HG03025 (cell line): ENCODE results near the gene SMARCD3.

ENCODE experiments used
- ATAC-seq: cut with Tn5 transposase; IDR thresholded peaks from one replicate; pipeline ENCODE4 v1.9.1; 2021; ENCODE audit warnings: mild to moderate bottlenecking, moderate library complexity; ENCODE audit not compliant: unreplicated experiment, low FRiP score

Gene SMARCD3

GRCh38 chr7:151238924-151239836 is 9.3 kb downstream of the SMARCD3 start:
- no peak for ATAC-seq

GRCh38 chr7:151238190-151238810 is 10.2 kb downstream of the SMARCD3 start:
- no peak for ATAC-seq

GRCh38 chr7:151237244-151238189 is 11.0 kb downstream of the SMARCD3 start:
- ATAC-seq, result no peak

GRCh38 chr7:151236406-151236805 is 12.1 kb downstream of the SMARCD3 start:
- no peak for ATAC-seq

- ATAC-seq, result no peak
These were observed 13.3 kb downstream of the SMARCD3 start for GRCh38 chr7:151235091-151235787.

GRCh38 chr7:151233804-151234203 is 14.7 kb downstream of the SMARCD3 start:
- ATAC-seq, result no peak

GRCh38 chr7:151232917-151233701 is 15.4 kb downstream of the SMARCD3 start:
- no peak for ATAC-seq

GRCh38 chr7:151232091-151232916 is 16.2 kb downstream of the SMARCD3 start, which contains the start of gene CHPF2:
Gene CHPF2, plus strand, starts transcription at chr7:151232483. Its CDS starts 1,529 bp downstream, at chr7:151234012.
- peak; percentile 97 for ATAC-seq

GRCh38 chr7:151231080-151231479 is 17.4 kb downstream of the SMARCD3 start:
- no peak for ATAC-seq

GRCh38 chr7:151229249-151229648 is 19.2 kb downstream of the SMARCD3 start:
- ATAC-seq, result no peak

GRCh38 chr7:151228024-151228866 is 20.2 kb downstream of the SMARCD3 start:
- no peak for ATAC-seq

GRCh38 chr7:151226875-151227782 is 21.4 kb downstream of the SMARCD3 start, which contains the start of gene ABCF2:
Gene ABCF2, minus strand, starts transcription at chr7:151227205. Its CDS starts 747 bp downstream, at chr7:151226458.
- ATAC-seq, result peak; percentile 99

- no peak for ATAC-seq
These were observed 22.0 kb downstream of the SMARCD3 start for GRCh38 chr7:151226560-151226874.

- no peak for ATAC-seq
These were observed 22.5 kb downstream of the SMARCD3 start for GRCh38 chr7:151225948-151226510.

GRCh38 chr7:151223728-151224127 is 24.8 kb downstream of the SMARCD3 start:
- no peak for ATAC-seq

GRCh38 chr7:151218170-151218569 is 30.3 kb downstream of the SMARCD3 start:
- no peak for ATAC-seq
